ENCODE results near the gene DNM3. TPM values are rescaled to one million over a fixed set of nuclear protein-coding genes. Genes with fewer than 3 reads are reported as not detected.

The DNM3 gene
- polyA plus RNA-seq, 3 donors = 0.15 TPM; not detected in 2

- no peak overlapping the region for H3K4me3 ChIP-seq (replicated peaks in 1 of 3; ENCODE audit: low read depth in 2 of 3, low read length in 3 of 3)
- no peak overlapping the region for H3K9ac ChIP-seq (ENCODE audit: insufficient read depth, low read length, poor library complexity, severe bottlenecking)
- no peak overlapping the region for H3K4me2 ChIP-seq (replicated peaks; ENCODE audit: extremely low read depth, low read length, poor library complexity, severe bottlenecking)
- H3K36me3 ChIP-seq (replicated peaks in 1 of 2; ENCODE audit: control insufficient read depth in 1 of 2, insufficient read depth in 2 of 2, low read length in 2 of 2) = no peaks in the 10 kb centered on the region
- no peaks in the 10 kb centered on the region for H3K36me3 Mint-ChIP-seq
- intact Hi-C loops (cut with micrococcal nuclease) = no loop called here
- H3K9me3 Mint-ChIP-seq = peaks cover 0 to 3% (median 0%) of the 10 kb centered on the region in 7 donors
- no peaks in the 10 kb centered on the region for H3K4me1 Mint-ChIP-seq
- no peak overlapping the region for H3K4me3 Mint-ChIP-seq
- DNase-seq = no peak
- H4K20me1 ChIP-seq (ENCODE audit: insufficient read depth, low read length) = no peaks in the 10 kb centered on the region
- no peaks in the 10 kb centered on the region for H3K4me1 ChIP-seq (ENCODE audit: control insufficient read depth in 1 of 2, insufficient read depth in 2 of 2, low read length in 2 of 2)
- H3K27me3 ChIP-seq (ENCODE audit: control insufficient read depth in 2 of 2, insufficient read depth in 2 of 2, low read length in 2 of 2) = no peaks in the 10 kb centered on the region
- H3K79me2 ChIP-seq (ENCODE audit: insufficient read depth, low read length) = no peaks in the 10 kb centered on the region
- TF ChIP-seq CTCF (IDR thresholded peaks at IDR 0.05) = no peak
- no peaks in the 10 kb centered on the region for H3K27me3 Mint-ChIP-seq (ENCODE audit: low read depth in 3 of 3)
- no peak overlapping the region for H3K27ac Mint-ChIP-seq
- H2AFZ ChIP-seq (ENCODE audit: insufficient read depth, low read depth, low read length, poor library complexity, severe bottlenecking) = no peak overlapping the region
- H3K27ac ChIP-seq (ENCODE audit: low read depth in 1 of 2, low read length in 2 of 2) = no peak overlapping the region
- no peaks in the 10 kb centered on the region for H3K9me3 ChIP-seq (replicated peaks in 1 of 2; ENCODE audit: control insufficient read depth in 1 of 2, insufficient read depth in 1 of 2, low read length in 2 of 2)
- WGBS (ENCODE audit: insufficient coverage) = no CpG with 5 or more reads among the region's 5 CpGs
Measured at GRCh38 chr1:172211221-172211620, 369.9 kb downstream of the DNM3 start.

- no peak overlapping the region for H3K27ac ChIP-seq (ENCODE audit: low read depth in 1 of 2, low read length in 2 of 2)
- Mint-ChIP-seq H3K27me3 (ENCODE audit: low read depth in 3 of 3) (no peaks in the 10 kb centered on the region), H3K9me3 (no peaks in the 10 kb centered on the region), H3K27ac (no peak overlapping the region), H3K36me3 (no peaks in the 10 kb centered on the region), H3K4me3 (no peak overlapping the region), H3K4me1 (no peaks in the 10 kb centered on the region)
- no peak overlapping the region for H3K9ac ChIP-seq (ENCODE audit: insufficient read depth, low read length, poor library complexity, severe bottlenecking)
- TF ChIP-seq CTCF (IDR thresholded peaks at IDR 0.05) = no peak
- H3K4me2 ChIP-seq (replicated peaks; ENCODE audit: extremely low read depth, low read length, poor library complexity, severe bottlenecking) = no peak overlapping the region
- H3K4me3 ChIP-seq (replicated peaks in 1 of 3; ENCODE audit: low read depth in 2 of 3, low read length in 3 of 3) = no peak overlapping the region
- no peak for DNase-seq
- no peaks in the 10 kb centered on the region for H4K20me1 ChIP-seq (ENCODE audit: insufficient read depth, low read length)
- no peaks in the 10 kb centered on the region for H3K9me3 ChIP-seq (replicated peaks in 1 of 2; ENCODE audit: control insufficient read depth in 1 of 2, insufficient read depth in 1 of 2, low read length in 2 of 2)
- no peaks in the 10 kb centered on the region for H3K27me3 ChIP-seq (ENCODE audit: control insufficient read depth in 2 of 2, insufficient read depth in 2 of 2, low read length in 2 of 2)
- WGBS (ENCODE audit: insufficient coverage) = no CpG with 5 or more reads among the region's 3 CpGs
- H3K4me1 ChIP-seq (ENCODE audit: control insufficient read depth in 1 of 2, insufficient read depth in 2 of 2, low read length in 2 of 2) = no peaks in the 10 kb centered on the region
- intact Hi-C loops (cut with micrococcal nuclease) = no loop called here
- H2AFZ ChIP-seq (ENCODE audit: insufficient read depth, low read depth, low read length, poor library complexity, severe bottlenecking) = no peak overlapping the region
- no peaks in the 10 kb centered on the region for H3K36me3 ChIP-seq (replicated peaks in 1 of 2; ENCODE audit: control insufficient read depth in 1 of 2, insufficient read depth in 2 of 2, low read length in 2 of 2)
- H3K79me2 ChIP-seq (ENCODE audit: insufficient read depth, low read length) = no peaks in the 10 kb centered on the region
Measured at GRCh38 chr1:172212124-172212523, 370.8 kb downstream of the DNM3 start.
